ENCODE measurements around the gene HPCAL1.

GRCh38 chr2:10297959-10298531 is 4.7 kb upstream of the HPCAL1 start:
- TF ChIP-seq CTCF (IDR thresholded peaks at IDR 0.05; ENCODE audit: poor library complexity, severe bottlenecking) (no peak), REST (IDR thresholded peaks at IDR 0.05; ENCODE audit: borderline replicate concordance) (no peak), TAF1 (IDR thresholded peaks at IDR 0.05; ENCODE audit: low read depth) (no peak), POLR2AphosphoS5 (IDR thresholded peaks at IDR 0.05) (no peak), EP300 (conservative IDR thresholded peaks at IDR 0.05; ENCODE audit: poor library complexity, severe bottlenecking) (no peak), MXI1 (conservative IDR thresholded peaks at IDR 0.05; ENCODE audit: poor library complexity, severe bottlenecking) (no peak), EZH2 (IDR thresholded peaks at IDR 0.05; ENCODE audit: borderline replicate concordance, insufficient read depth, low read length, poor library complexity, severe bottlenecking) (no peak)
